SK-N-SH (cell line): ENCODE measurements around the gene RPS6KA5. TPM values are rescaled to one million over a fixed set of nuclear protein-coding genes. Genes with fewer than 3 reads are reported as not detected.

Experiments
- CTCF ChIA-PET: fragments of 300-600, 350-600 bp; formaldehyde crosslinking; extraction: SDS; loops from one replicate; lab custom pipeline; 2021; lab: Yijun Ruan, JAX
- POLR2A ChIA-PET: fragments of 350-600 bp; sonication (Branson Sonifier 250); formaldehyde crosslinking; extraction: SDS; loops from one replicate; lab custom pipeline; 2020; ENCODE audit warnings: antibody characterized with exemption, inconsistent platforms; lab: Yijun Ruan, JAX
- DNase-seq: peaks from one replicate; pipeline ENCODE4 v3.0.0; 2012
- H2AFZ ChIP-seq: fragments of 200-600 bp; sonication (generic); 2 replicates; pipeline ENCODE4 v1.8.1; 2016; ENCODE audit warnings: antibody characterized with exemption, mild to moderate bottlenecking, low read depth
- H3F3A ChIP-seq: fragments of 200-600 bp; sonication (generic); replicated peaks from 2 replicates; pipeline ENCODE3; 2016; ENCODE audit warnings: antibody characterized with exemption, mild to moderate bottlenecking; ENCODE audit not compliant: insufficient read depth
- H3K27ac ChIP-seq, 2 experiments: fragments of 200-500 bp in 1 of 2; fragments of 200-600 bp in 1 of 2; sonication (Bioruptor generic) in 1 of 2; sonication (generic), shearing (Covaris generic) in 1 of 2; 2 replicates each; pipeline versions ENCODE4 v1.5.1 to v1.6.1; 2014 to 2016; ENCODE audit warnings: low read depth in 2 of 2, inconsistent platforms in 1 of 2, low read length in 1 of 2, mild to moderate bottlenecking in 1 of 2, mixed read lengths in 1 of 2
- H3K27me3 ChIP-seq: fragments of 200-600 bp; sonication (generic), shearing (Covaris generic); 2 replicates; pipeline ENCODE4 v1.6.1; 2016; ENCODE audit warnings: mixed run types; ENCODE audit not compliant: insufficient read depth
- H3K36me3 ChIP-seq, 2 experiments: fragments of 200-500 bp in 1 of 2; fragments of 200-600 bp in 1 of 2; sonication (Bioruptor generic) in 1 of 2; sonication (generic) in 1 of 2; replicated peaks in 1 of 2; 2 replicates each; pipeline versions ENCODE3 to v1.5.1; 2014 to 2016; ENCODE audit warnings: low read length in 1 of 2, mild to moderate bottlenecking in 1 of 2; ENCODE audit not compliant: insufficient read depth in 2 of 2, control insufficient read depth in 1 of 2
- H3K4me1 ChIP-seq, 2 experiments: fragments of 200-500 bp in 1 of 2; fragments of 200-600 bp in 1 of 2; sonication (Bioruptor generic) in 1 of 2; sonication (generic), shearing (Covaris generic) in 1 of 2; 2 replicates each; pipeline versions ENCODE4 v1.5.1 to v1.6.1; 2014 to 2016; ENCODE audit warnings: low read depth in 1 of 2, low read length in 1 of 2, mixed run types in 1 of 2; ENCODE audit not compliant: insufficient read depth in 2 of 2, control insufficient read depth in 1 of 2
- H3K4me2 ChIP-seq: fragments of 200-600 bp; sonication (generic), shearing (Covaris generic); 2 replicates; pipeline ENCODE4 v1.6.1; 2017; ENCODE audit warnings: mixed run types
- H3K4me3 ChIP-seq, 2 experiments: fragments of 200-500 bp in 1 of 2; fragments of 200-600 bp in 1 of 2; sonication (Bioruptor generic) in 1 of 2; sonication (generic), shearing (Covaris generic) in 1 of 2; 2 replicates each; pipeline versions ENCODE4 v1.5.1 to v1.8.1; 2014 to 2016; ENCODE audit warnings: low read depth in 2 of 2, inconsistent platforms in 1 of 2, low read length in 1 of 2, mild to moderate bottlenecking in 1 of 2, mixed read lengths in 1 of 2, moderate library complexity in 1 of 2
- H3K79me2 ChIP-seq: fragments of 200-600 bp; sonication (generic); 2 replicates; pipeline ENCODE4 v1.8.1; 2017; ENCODE audit warnings: mild to moderate bottlenecking; ENCODE audit not compliant: insufficient read depth
- H3K9ac ChIP-seq: fragments of 200-600 bp; sonication (generic); 2 replicates; pipeline ENCODE4 v1.6.1; 2017; ENCODE audit warnings: mixed run types
- H3K9me2 ChIP-seq: fragments of 200-600 bp; sonication (generic); 2 replicates; pipeline ENCODE4 v1.6.1; 2017; ENCODE audit warnings: mixed run types
- H3K9me3 ChIP-seq: fragments of 200-600 bp; sonication (generic); 2 replicates; pipeline ENCODE4 v1.6.1; 2017; ENCODE audit warnings: mixed run types, mild to moderate bottlenecking, moderate library complexity
- H4K20me1 ChIP-seq: fragments of 200-600 bp; sonication (generic); 2 replicates; pipeline ENCODE4 v1.6.1; 2017; ENCODE audit warnings: mild to moderate bottlenecking, mixed run types; ENCODE audit not compliant: insufficient read depth
- CHD2 ChIP-seq: fragments of 150-350 bp; IDR thresholded peaks from 2 replicates; pipeline ENCODE4 v1.6.1; 2018; ENCODE audit warnings: low read length; ENCODE audit not compliant: partially characterized antibody
- EP300 ChIP-seq, 2 experiments: IDR thresholded peaks; 2 replicates each; pipeline versions ENCODE4 v1.4.0 to v1.6.1; 2012; ENCODE audit warnings: borderline replicate concordance in 1 of 2, low read depth in 1 of 2, low read length in 1 of 2
- FOSL2 ChIP-seq: IDR thresholded peaks from 2 replicates; pipeline ENCODE4 v1.4.0; 2012; ENCODE audit warnings: low read depth, mild to moderate bottlenecking, moderate library complexity, borderline replicate concordance
- FOXJ3 ChIP-seq: sonication (generic); formaldehyde crosslinking; IDR thresholded peaks from 2 replicates; pipeline ENCODE4 v1.5.1; 2020; ENCODE audit warnings: mild to moderate bottlenecking, missing genetic modification reagents
- GABPA ChIP-seq: IDR thresholded peaks from 2 replicates; pipeline ENCODE4 v1.4.0; 2012; ENCODE audit warnings: low read depth, mild to moderate bottlenecking
- MEF2A ChIP-seq: IDR thresholded peaks from 2 replicates; pipeline ENCODE4 v1.4.0; 2012; ENCODE audit warnings: low read depth, borderline replicate concordance
- MXI1 ChIP-seq: IDR thresholded peaks from 2 replicates; pipeline ENCODE4 v1.6.1; 2012; ENCODE audit warnings: mild to moderate bottlenecking, low read depth, low read length, improper control_type of control experiment
- NFIC ChIP-seq: IDR thresholded peaks from 2 replicates; pipeline ENCODE4 v1.4.0; 2012; ENCODE audit warnings: borderline replicate concordance
- RAD21 ChIP-seq: IDR thresholded peaks from 2 replicates; pipeline ENCODE4 v1.6.1; 2012; ENCODE audit warnings: mild to moderate bottlenecking, low read length
- RCOR1 ChIP-seq: fragments of 150-350 bp; IDR thresholded peaks from 2 replicates; pipeline ENCODE4 v1.6.1; 2017; ENCODE audit warnings: antibody characterized with exemption, low read length
- RFX5 ChIP-seq: IDR thresholded peaks from 2 replicates; pipeline ENCODE4 v1.6.1; 2012; ENCODE audit warnings: mild to moderate bottlenecking, improper control_type of control experiment, low read length
- SMC3 ChIP-seq: IDR thresholded peaks from 2 replicates; pipeline ENCODE4 v1.6.1; 2012; ENCODE audit warnings: low read depth, low read length, improper control_type of control experiment
- TAF1 ChIP-seq: IDR thresholded peaks from 2 replicates; pipeline ENCODE4 v1.6.1; 2012; ENCODE audit warnings: low read depth, mild to moderate bottlenecking, low read length, moderate library complexity, borderline replicate concordance
- TEAD4 ChIP-seq: IDR thresholded peaks from 2 replicates; pipeline ENCODE4 v1.4.0; 2012; ENCODE audit warnings: mild to moderate bottlenecking, borderline replicate concordance; ENCODE audit not compliant: insufficient read depth
- YY1 ChIP-seq: IDR thresholded peaks from 2 replicates; pipeline ENCODE4 v1.4.0; 2012; ENCODE audit warnings: low read depth, mild to moderate bottlenecking
- WGBS: methylation state at CpG from one replicate; pipeline ENCODE4 v1.1.6; 2017; ENCODE audit warnings: low lambda C conversion rate; 5-methylcytosine and 5-hydroxymethylcytosine counted together
- polyA plus RNA-seq, 3 experiments: library from polyadenylated mRNA; depleted of rRNA; stranded (reverse); fragments of >200 nt; gene quantifications; 2 replicates each; pipeline ENCODE4 v1.2.3, GENCODE V29; 2012
- TF ChIP-seq, protein P1 (sequence below): IDR thresholded peaks from 2 replicates; pipeline ENCODE4 v1.6.1; 2012; ENCODE audit warnings: mild to moderate bottlenecking, low read depth, low read length, moderate library complexity
- TF ChIP-seq, protein P2 (sequence below): fragments of 200-600 bp; sonication (generic); IDR thresholded peaks from 2 replicates; pipeline ENCODE4 v1.6.1; 2017; ENCODE audit warnings: antibody characterized with exemption, mild to moderate bottlenecking, moderate library complexity
- TF ChIP-seq, protein P3 (sequence below): IDR thresholded peaks from 2 replicates; pipeline ENCODE4 v1.4.0; 2012; ENCODE audit warnings: low read depth, borderline replicate concordance
- TF ChIP-seq, protein P4 (sequence below): IDR thresholded peaks from 2 replicates; pipeline ENCODE4 v1.4.0; 2012; ENCODE audit warnings: low read depth, borderline replicate concordance

RPS6KA5 gene
- polyA plus RNA-seq, 1 of the 3 experiments (the other 2 are of a cell fraction): 0.67 TPM

DNA sequence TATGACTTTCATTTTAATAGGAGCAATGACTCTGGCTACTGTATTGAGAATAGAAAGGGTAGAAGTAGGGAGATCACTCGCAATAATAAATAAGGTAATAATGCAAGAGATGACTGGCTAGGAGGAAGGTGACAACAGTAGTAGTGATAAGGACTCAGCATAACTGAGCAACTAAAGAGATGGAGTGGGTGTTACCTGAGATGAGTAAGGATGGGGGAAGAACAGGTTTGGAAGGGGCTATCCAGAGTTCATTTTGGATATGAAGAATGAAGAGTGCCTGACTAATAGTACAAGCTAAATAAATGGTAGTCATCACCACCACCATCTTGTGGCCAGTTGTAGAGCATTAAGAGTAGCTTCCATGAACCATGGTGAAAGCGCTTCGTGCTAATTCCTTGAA lies 101.1 kb downstream of the RPS6KA5 start:
- Histone ChIP-seq H3K27me3 (no peaks in the 10 kb centered on the region), H3K9me3 (peaks cover 5% of the 10 kb centered on the region), H3K79me2 (no peaks in the 10 kb centered on the region), H3K36me3 (no peaks in the 10 kb centered on the region), H3K4me2 (no peak overlapping the region), H3K4me3 (no peak overlapping the region), H3K4me1 (no peaks in the 10 kb centered on the region), H3K27ac (no peak overlapping the region), H2AFZ (no peak overlapping the region), H3K9ac (no peak overlapping the region)
- DNase-seq: no peak
- 84% methylated on average over 3 of the region's 3 CpGs for WGBS
- CTCF ChIA-PET: no interaction called here
- POLR2A ChIA-PET: no interaction called here
- TF ChIP-seq, protein P1, sequence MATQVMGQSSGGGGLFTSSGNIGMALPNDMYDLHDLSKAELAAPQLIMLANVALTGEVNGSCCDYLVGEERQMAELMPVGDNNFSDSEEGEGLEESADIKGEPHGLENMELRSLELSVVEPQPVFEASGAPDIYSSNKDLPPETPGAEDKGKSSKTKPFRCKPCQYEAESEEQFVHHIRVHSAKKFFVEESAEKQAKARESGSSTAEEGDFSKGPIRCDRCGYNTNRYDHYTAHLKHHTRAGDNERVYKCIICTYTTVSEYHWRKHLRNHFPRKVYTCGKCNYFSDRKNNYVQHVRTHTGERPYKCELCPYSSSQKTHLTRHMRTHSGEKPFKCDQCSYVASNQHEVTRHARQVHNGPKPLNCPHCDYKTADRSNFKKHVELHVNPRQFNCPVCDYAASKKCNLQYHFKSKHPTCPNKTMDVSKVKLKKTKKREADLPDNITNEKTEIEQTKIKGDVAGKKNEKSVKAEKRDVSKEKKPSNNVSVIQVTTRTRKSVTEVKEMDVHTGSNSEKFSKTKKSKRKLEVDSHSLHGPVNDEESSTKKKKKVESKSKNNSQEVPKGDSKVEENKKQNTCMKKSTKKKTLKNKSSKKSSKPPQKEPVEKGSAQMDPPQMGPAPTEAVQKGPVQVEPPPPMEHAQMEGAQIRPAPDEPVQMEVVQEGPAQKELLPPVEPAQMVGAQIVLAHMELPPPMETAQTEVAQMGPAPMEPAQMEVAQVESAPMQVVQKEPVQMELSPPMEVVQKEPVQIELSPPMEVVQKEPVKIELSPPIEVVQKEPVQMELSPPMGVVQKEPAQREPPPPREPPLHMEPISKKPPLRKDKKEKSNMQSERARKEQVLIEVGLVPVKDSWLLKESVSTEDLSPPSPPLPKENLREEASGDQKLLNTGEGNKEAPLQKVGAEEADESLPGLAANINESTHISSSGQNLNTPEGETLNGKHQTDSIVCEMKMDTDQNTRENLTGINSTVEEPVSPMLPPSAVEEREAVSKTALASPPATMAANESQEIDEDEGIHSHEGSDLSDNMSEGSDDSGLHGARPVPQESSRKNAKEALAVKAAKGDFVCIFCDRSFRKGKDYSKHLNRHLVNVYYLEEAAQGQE: no peak
- TF ChIP-seq MEF2A (no peak), TAF1 (no peak), FOSL2 (no peak), SMC3 (no peak), RFX5 (no peak), NFIC (no peak), RAD21 (no peak), GABPA (no peak), CHD2 (no peak), YY1 (no peak), TEAD4 (no peak), EP300 (IDR thresholded peaks at IDR 0.05; ENCODE audit: borderline replicate concordance in 1 of 2, low read depth in 1 of 2, low read length in 1 of 2) (no peak), MXI1 (no peak), FOXJ3 (no peak), RCOR1 (no peak)
- TF ChIP-seq, protein P2, sequence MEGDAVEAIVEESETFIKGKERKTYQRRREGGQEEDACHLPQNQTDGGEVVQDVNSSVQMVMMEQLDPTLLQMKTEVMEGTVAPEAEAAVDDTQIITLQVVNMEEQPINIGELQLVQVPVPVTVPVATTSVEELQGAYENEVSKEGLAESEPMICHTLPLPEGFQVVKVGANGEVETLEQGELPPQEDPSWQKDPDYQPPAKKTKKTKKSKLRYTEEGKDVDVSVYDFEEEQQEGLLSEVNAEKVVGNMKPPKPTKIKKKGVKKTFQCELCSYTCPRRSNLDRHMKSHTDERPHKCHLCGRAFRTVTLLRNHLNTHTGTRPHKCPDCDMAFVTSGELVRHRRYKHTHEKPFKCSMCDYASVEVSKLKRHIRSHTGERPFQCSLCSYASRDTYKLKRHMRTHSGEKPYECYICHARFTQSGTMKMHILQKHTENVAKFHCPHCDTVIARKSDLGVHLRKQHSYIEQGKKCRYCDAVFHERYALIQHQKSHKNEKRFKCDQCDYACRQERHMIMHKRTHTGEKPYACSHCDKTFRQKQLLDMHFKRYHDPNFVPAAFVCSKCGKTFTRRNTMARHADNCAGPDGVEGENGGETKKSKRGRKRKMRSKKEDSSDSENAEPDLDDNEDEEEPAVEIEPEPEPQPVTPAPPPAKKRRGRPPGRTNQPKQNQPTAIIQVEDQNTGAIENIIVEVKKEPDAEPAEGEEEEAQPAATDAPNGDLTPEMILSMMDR: no peak
- TF ChIP-seq, protein P3, sequence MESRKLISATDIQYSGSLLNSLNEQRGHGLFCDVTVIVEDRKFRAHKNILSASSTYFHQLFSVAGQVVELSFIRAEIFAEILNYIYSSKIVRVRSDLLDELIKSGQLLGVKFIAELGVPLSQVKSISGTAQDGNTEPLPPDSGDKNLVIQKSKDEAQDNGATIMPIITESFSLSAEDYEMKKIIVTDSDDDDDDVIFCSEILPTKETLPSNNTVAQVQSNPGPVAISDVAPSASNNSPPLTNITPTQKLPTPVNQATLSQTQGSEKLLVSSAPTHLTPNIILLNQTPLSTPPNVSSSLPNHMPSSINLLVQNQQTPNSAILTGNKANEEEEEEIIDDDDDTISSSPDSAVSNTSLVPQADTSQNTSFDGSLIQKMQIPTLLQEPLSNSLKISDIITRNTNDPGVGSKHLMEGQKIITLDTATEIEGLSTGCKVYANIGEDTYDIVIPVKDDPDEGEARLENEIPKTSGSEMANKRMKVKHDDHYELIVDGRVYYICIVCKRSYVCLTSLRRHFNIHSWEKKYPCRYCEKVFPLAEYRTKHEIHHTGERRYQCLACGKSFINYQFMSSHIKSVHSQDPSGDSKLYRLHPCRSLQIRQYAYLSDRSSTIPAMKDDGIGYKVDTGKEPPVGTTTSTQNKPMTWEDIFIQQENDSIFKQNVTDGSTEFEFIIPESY: no peak
- TF ChIP-seq, protein P4, sequence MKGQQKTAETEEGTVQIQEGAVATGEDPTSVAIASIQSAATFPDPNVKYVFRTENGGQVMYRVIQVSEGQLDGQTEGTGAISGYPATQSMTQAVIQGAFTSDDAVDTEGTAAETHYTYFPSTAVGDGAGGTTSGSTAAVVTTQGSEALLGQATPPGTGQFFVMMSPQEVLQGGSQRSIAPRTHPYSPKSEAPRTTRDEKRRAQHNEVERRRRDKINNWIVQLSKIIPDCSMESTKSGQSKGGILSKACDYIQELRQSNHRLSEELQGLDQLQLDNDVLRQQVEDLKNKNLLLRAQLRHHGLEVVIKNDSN: no peak
- TF ChIP-seq, all 33 proteins: peak for 0
- Histone ChIP-seq H3F3A (no peaks in the 10 kb centered on the region), H4K20me1 (no peaks in the 10 kb centered on the region), H3K9me2 (no peaks in the 10 kb centered on the region)
